Lower leg skin (tissue), 3 donors: ENCODE data around the gene NOMO2.
"Not testable (repeated sequence)": the region's sequence is repeated elsewhere in the genome, so short reads cannot be mapped to it uniquely, and the experiment has no call there.

Experiments
- CTCF ChIP-seq, 3 donors: fragments of 450-650 bp; IDR thresholded peaks; one replicate each; pipeline ENCODE4 v1.5.1; 2016; ENCODE audit warnings: antibody characterized with exemption in 3 of 3, mild to moderate bottlenecking in 3 of 3, moderate library complexity in 2 of 3
- POLR2A ChIP-seq, 2 donors: fragments of 450-650 bp; IDR thresholded peaks; one replicate each; pipeline ENCODE4 v1.6.1; 2016 to 2017; ENCODE audit warnings: antibody characterized with exemption in 2 of 2, mild to moderate bottlenecking in 1 of 2, moderate library complexity in 1 of 2

- TF ChIP-seq CTCF, POLR2A (IDR thresholded peaks at IDR 0.05): not testable (repeated sequence)
These were observed 46.4 kb upstream of the NOMO2 start for GRCh38 chr16:18608271-18608670.
